Activated T-helper 2 cell treated with anti-CD3 and anti-CD28 coated beads, Interferon-gamma antibody, Interleukin-2, Interleukin-4, amounts not matched to agents 10 μg/mL and 5 μg/mL and 100 μg/mL, durations not matched to agents 14 hours and 24 hours and 36 hours (primary cell): ENCODE data around the gene ANKS1B. TPM values are rescaled to one million over a fixed set of nuclear protein-coding genes. Genes with fewer than 3 reads are reported as not detected.

Experiments
- DNase-seq: peaks from one replicate; pipeline ENCODE4 v3.0.0; 2021; ENCODE audit warnings: low spot score
- H3K27ac Mint-ChIP-seq: one replicate; pipeline ENCODE4 v1.8.0; 2021; ENCODE audit warnings: mixed read lengths
- H3K27me3 Mint-ChIP-seq: one replicate; pipeline ENCODE4 v1.8.0; 2021; ENCODE audit warnings: low read depth, mixed read lengths
- H3K36me3 Mint-ChIP-seq: one replicate; pipeline ENCODE4 v1.8.0; 2021; ENCODE audit warnings: low read depth, mixed read lengths
- H3K4me1 Mint-ChIP-seq: one replicate; pipeline ENCODE4 v1.8.0; 2021; ENCODE audit warnings: low read depth, mixed read lengths
- H3K4me3 Mint-ChIP-seq: one replicate; pipeline ENCODE4 v1.8.0; 2021; ENCODE audit warnings: low read depth, mild to moderate bottlenecking, moderate library complexity, mixed read lengths
- H3K9me3 Mint-ChIP-seq: one replicate; pipeline ENCODE4 v1.8.0; 2021; ENCODE audit warnings: mixed read lengths
- intact Hi-C: fragments of 100-400 bp; cut with micrococcal nuclease; formaldehyde crosslinking; loops from one replicate; pipeline ENCODE4 v1.15.1; 2023
- total RNA-seq: library from RNA; stranded (reverse); gene quantifications from 2 replicates; pipeline ENCODE4 v1.2.3, GENCODE V29; 2022

Gene ANKS1B
- total RNA-seq, 1 donor from 2014 or later = 1.0 TPM

GRCh38 chr12:98955284-98955683, 1029.5 kb downstream of the ANKS1B start:
- intact Hi-C loops = no loop called here
- Mint-ChIP-seq H3K9me3 (no peaks in the 10 kb centered on the region), H3K36me3 (no peaks in the 10 kb centered on the region), H3K4me3 (no peak overlapping the region), H3K4me1 (no peaks in the 10 kb centered on the region), H3K27me3 (no peaks in the 10 kb centered on the region), H3K27ac (no peak overlapping the region)
- DNase-seq = no peak

- Mint-ChIP-seq H3K27me3 (no peaks in the 10 kb centered on the region), H3K27ac (no peak overlapping the region), H3K4me3 (no peak overlapping the region), H3K4me1 (no peaks in the 10 kb centered on the region), H3K9me3 (no peaks in the 10 kb centered on the region), H3K36me3 (no peaks in the 10 kb centered on the region)
- intact Hi-C loops = no loop called here
- no peak for DNase-seq
These were observed 1030.2 kb downstream of the ANKS1B start for GRCh38 chr12:98954506-98954905.

- no peaks in the 10 kb centered on the region for H3K9me3 Mint-ChIP-seq
- intact Hi-C loops = no loop called here
- DNase-seq = no peak
- H3K27me3 Mint-ChIP-seq = peaks cover 2% of the 10 kb centered on the region
- no peak overlapping the region for H3K4me3 Mint-ChIP-seq
- H3K27ac Mint-ChIP-seq = no peak overlapping the region
- H3K36me3 Mint-ChIP-seq = no peaks in the 10 kb centered on the region
- no peaks in the 10 kb centered on the region for H3K4me1 Mint-ChIP-seq
These were observed 1033.3 kb downstream of the ANKS1B start for GRCh38 chr12:98951406-98951805.

- Mint-ChIP-seq H3K4me3 (no peak overlapping the region), H3K36me3 (no peaks in the 10 kb centered on the region), H3K27ac (no peak overlapping the region), H3K9me3 (no peaks in the 10 kb centered on the region), H3K27me3 (peaks cover 2% of the 10 kb centered on the region), H3K4me1 (no peaks in the 10 kb centered on the region)
- intact Hi-C loops = no loop called here
- DNase-seq = no peak
These were observed 1036.3 kb downstream of the ANKS1B start for GRCh38 chr12:98948343-98948949.

- intact Hi-C loops = no loop called here
- Mint-ChIP-seq H3K27me3 (peaks cover 2% of the 10 kb centered on the region), H3K4me3 (no peak overlapping the region), H3K36me3 (no peaks in the 10 kb centered on the region), H3K9me3 (no peaks in the 10 kb centered on the region), H3K27ac (no peak overlapping the region), H3K4me1 (no peaks in the 10 kb centered on the region)
- DNase-seq = no peak
These were observed 1038.9 kb downstream of the ANKS1B start for GRCh38 chr12:98945864-98946263.

- no peak for DNase-seq
- Mint-ChIP-seq H3K4me1 (no peaks in the 10 kb centered on the region), H3K27me3 (peaks cover 7% of the 10 kb centered on the region), H3K27ac (no peak overlapping the region), H3K36me3 (no peaks in the 10 kb centered on the region), H3K9me3 (no peaks in the 10 kb centered on the region), H3K4me3 (no peak overlapping the region)
- intact Hi-C loops = no loop called here
These were observed 1044.8 kb downstream of the ANKS1B start for GRCh38 chr12:98939926-98940325.

GRCh38 chr12:98939350-98939749, 1045.4 kb downstream of the ANKS1B start:
- H3K36me3 Mint-ChIP-seq = no peaks in the 10 kb centered on the region
- intact Hi-C loops = no loop called here
- no peak for DNase-seq
- H3K27ac Mint-ChIP-seq = no peak overlapping the region
- no peaks in the 10 kb centered on the region for H3K9me3 Mint-ChIP-seq
- peaks cover 7% of the 10 kb centered on the region for H3K27me3 Mint-ChIP-seq
- H3K4me3 Mint-ChIP-seq = no peak overlapping the region
- no peaks in the 10 kb centered on the region for H3K4me1 Mint-ChIP-seq

- no peaks in the 10 kb centered on the region for H3K36me3 Mint-ChIP-seq
- H3K4me1 Mint-ChIP-seq = no peaks in the 10 kb centered on the region
- H3K27me3 Mint-ChIP-seq = peaks cover 14% of the 10 kb centered on the region
- H3K4me3 Mint-ChIP-seq = no peak overlapping the region
- intact Hi-C loops = no loop called here
- H3K9me3 Mint-ChIP-seq = no peaks in the 10 kb centered on the region
- DNase-seq = no peak
- no peak overlapping the region for H3K27ac Mint-ChIP-seq
These were observed 1048.9 kb downstream of the ANKS1B start for GRCh38 chr12:98935847-98936246.

GRCh38 chr12:98922871-98923270, 1061.9 kb downstream of the ANKS1B start:
- H3K27me3 Mint-ChIP-seq = peaks cover 21% of the 10 kb centered on the region
- no peaks in the 10 kb centered on the region for H3K4me1 Mint-ChIP-seq
- DNase-seq = no peak
- intact Hi-C loops = no loop called here
- H3K36me3 Mint-ChIP-seq = no peaks in the 10 kb centered on the region
- H3K27ac Mint-ChIP-seq = no peak overlapping the region
- H3K4me3 Mint-ChIP-seq = no peak overlapping the region
- no peaks in the 10 kb centered on the region for H3K9me3 Mint-ChIP-seq

- Mint-ChIP-seq H3K4me3 (no peak overlapping the region), H3K36me3 (no peaks in the 10 kb centered on the region), H3K9me3 (no peaks in the 10 kb centered on the region), H3K27ac (no peak overlapping the region), H3K27me3 (peaks cover 10% of the 10 kb centered on the region), H3K4me1 (no peaks in the 10 kb centered on the region)
- DNase-seq = no peak
- intact Hi-C loops = no loop called here
These were observed 1066.4 kb downstream of the ANKS1B start for GRCh38 chr12:98918176-98918863.

- Mint-ChIP-seq H3K9me3 (no peaks in the 10 kb centered on the region), H3K4me3 (no peak overlapping the region), H3K27me3 (peaks cover 7% of the 10 kb centered on the region), H3K27ac (no peak overlapping the region), H3K36me3 (no peaks in the 10 kb centered on the region), H3K4me1 (no peaks in the 10 kb centered on the region)
- DNase-seq = no peak
- intact Hi-C loops = no loop called here
These were observed 1068.6 kb downstream of the ANKS1B start for GRCh38 chr12:98916106-98916505.

- H3K4me1 Mint-ChIP-seq = no peaks in the 10 kb centered on the region
- H3K36me3 Mint-ChIP-seq = no peaks in the 10 kb centered on the region
- no peak overlapping the region for H3K27ac Mint-ChIP-seq
- H3K9me3 Mint-ChIP-seq = no peaks in the 10 kb centered on the region
- peaks cover 5% of the 10 kb centered on the region for H3K27me3 Mint-ChIP-seq
- intact Hi-C loops = no loop called here
- no peak for DNase-seq
- no peak overlapping the region for H3K4me3 Mint-ChIP-seq
These were observed 1072.2 kb downstream of the ANKS1B start for GRCh38 chr12:98912401-98912974.

GRCh38 chr12:98911396-98911795, 1073.3 kb downstream of the ANKS1B start:
- Mint-ChIP-seq H3K27ac (no peak overlapping the region), H3K4me3 (no peak overlapping the region), H3K27me3 (peaks cover 5% of the 10 kb centered on the region), H3K9me3 (no peaks in the 10 kb centered on the region), H3K36me3 (no peaks in the 10 kb centered on the region), H3K4me1 (no peaks in the 10 kb centered on the region)
- DNase-seq = no peak
- intact Hi-C loops = no loop called here
